IPS-18c (cell line): ENCODE measurements around the gene C12orf57.
"Not testable (repeated sequence)": the region's sequence is repeated elsewhere in the genome, so short reads cannot be mapped to it uniquely, and the experiment has no call there.

Source experiments
- H3K4me3 ChIP-seq: 2 replicates; pipeline ENCODE4 v1.7.0; 2013; ENCODE audit warnings: low read depth, mild to moderate bottlenecking, low read length, moderate library complexity; ENCODE audit not compliant: insufficient read depth
- H3K9me3 ChIP-seq: one replicate; pipeline ENCODE4 v1.6.1; 2013; ENCODE audit warnings: mild to moderate bottlenecking, low read length, moderate library complexity; ENCODE audit not compliant: control insufficient read depth, insufficient read depth

C12orf57 gene

GRCh38 chr12:6943722-6944380, at the start of gene C12orf57, which contains the start of gene RNU7-1:
Gene C12orf57, plus strand, starts transcription at chr12:6944022. Its CDS starts 100 bp downstream, at chr12:6944122.
Gene RNU7-1, plus strand, starts transcription at chr12:6943816.
- Histone ChIP-seq H3K9me3 (no peaks in the 10 kb centered on the region), H3K4me3 (peak within 1 kb of the TSS; percentile 83)

- no peaks in the 10 kb centered on the region for H3K9me3 ChIP-seq
- H3K4me3 ChIP-seq, result no peak overlapping the region
These were observed 49.5 kb upstream of the C12orf57 start for GRCh38 chr12:6894321-6894720.

GRCh38 chr12:6896846-6897435, 46.9 kb upstream of the C12orf57 start:
- Histone ChIP-seq H3K4me3 (no peak overlapping the region), H3K9me3 (no peaks in the 10 kb centered on the region)

- no peak overlapping the region for H3K4me3 ChIP-seq
- no peaks in the 10 kb centered on the region for H3K9me3 ChIP-seq
These were observed 44.4 kb upstream of the C12orf57 start for GRCh38 chr12:6899427-6899826.

GRCh38 chr12:6899837-6900519, 43.8 kb upstream of the C12orf57 start:
- H3K9me3 ChIP-seq, result no peaks in the 10 kb centered on the region
- no peak overlapping the region for H3K4me3 ChIP-seq

- no peaks in the 10 kb centered on the region for H3K9me3 ChIP-seq
These were observed 41.4 kb upstream of the C12orf57 start for GRCh38 chr12:6902448-6902847.

GRCh38 chr12:6903722-6904121, 40.1 kb upstream of the C12orf57 start:
- H3K9me3 ChIP-seq, result no peaks in the 10 kb centered on the region
- no peak overlapping the region for H3K4me3 ChIP-seq

More at GRCh38 chr12:6902448-6902847, 41.4 kb upstream of the C12orf57 start:
- H3K4me3 ChIP-seq, result no peak overlapping the region

GRCh38 chr12:6904280-6905276, 39.2 kb upstream of the C12orf57 start, which contains the start of gene LRRC23:
Gene LRRC23, plus strand, starts transcription at chr12:6904822. Its CDS starts 812 bp downstream, at chr12:6905634.
- H3K4me3 ChIP-seq, result peak within 1 kb of the TSS; percentile 52

GRCh38 chr12:6905414-6906040, 38.3 kb upstream of the C12orf57 start:
- no peaks in the 10 kb centered on the region for H3K9me3 ChIP-seq
- H3K4me3 ChIP-seq, result peak overlapping the region; percentile 52; the same call in 1 of the 2 replicates

More at GRCh38 chr12:6904280-6905276, 39.2 kb upstream of the C12orf57 start, which contains the start of gene LRRC23:
- H3K9me3 ChIP-seq, result no peaks in the 10 kb centered on the region

- H3K9me3 ChIP-seq, H3K4me3 ChIP-seq: not testable (repeated sequence)
These were observed 35.7 kb upstream of the C12orf57 start for GRCh38 chr12:6908141-6908540.

GRCh38 chr12:6909421-6910145, 34.2 kb upstream of the C12orf57 start:
- Histone ChIP-seq H3K9me3 (no peaks in the 10 kb centered on the region), H3K4me3 (no peak overlapping the region)

- no peak overlapping the region for H3K4me3 ChIP-seq
- H3K9me3 ChIP-seq, result no peaks in the 10 kb centered on the region
These were observed 31.5 kb upstream of the C12orf57 start for GRCh38 chr12:6912164-6912935.

GRCh38 chr12:6914246-6914946, 29.4 kb upstream of the C12orf57 start, which contains the start of gene ENO2:
Gene ENO2, plus strand, starts transcription at chr12:6914580. Its CDS starts 1,253 bp downstream, at chr12:6915833.
- H3K4me3 ChIP-seq, result peak within 1 kb of the TSS; percentile 74
- H3K9me3 ChIP-seq, result no peaks in the 10 kb centered on the region

GRCh38 chr12:6914947-6915788, 28.7 kb upstream of the C12orf57 start:
- H3K9me3 ChIP-seq, result no peaks in the 10 kb centered on the region

More at GRCh38 chr12:6914947-6915788, 28.7 kb upstream of the C12orf57 start:
- H3K4me3 ChIP-seq, result peak overlapping the region; percentile 74
